K562 (cell line): ENCODE measurements around the gene RDH11. TPM values are rescaled to one million over a fixed set of nuclear protein-coding genes. Genes with fewer than 3 reads are reported as not detected.

Experiments
- ARID1B ChIP-seq: fragments of 450-650 bp; IDR thresholded peaks from 2 replicates; pipeline ENCODE4 v1.6.1; 2016; ENCODE audit warnings: antibody characterized with exemption, mild to moderate bottlenecking, inconsistent platforms
- ARNT ChIP-seq, 2 experiments: fragments of 450-650 bp; IDR thresholded peaks; 2 replicates each; pipeline ENCODE4 v1.6.1; 2016; ENCODE audit warnings: mild to moderate bottlenecking in 1 of 2
- ATF1 ChIP-seq, 2 experiments: fragments of 450-650 bp in 1 of 2; IDR thresholded peaks; 2 replicates each; pipeline ENCODE4 v1.6.1; 2016; ENCODE audit warnings: missing compliant biosample characterization in 1 of 2, missing genetic modification characterization in 1 of 2
- CBFA2T2 ChIP-seq: fragments of 450-650 bp; conservative IDR thresholded peaks from 2 replicates; pipeline ENCODE4 v1.6.1; 2017; ENCODE audit warnings: mild to moderate bottlenecking
- CBFA2T3 ChIP-seq: fragments of 450-650 bp; IDR thresholded peaks from 2 replicates; pipeline ENCODE4 v1.6.1; 2017
- CHAMP1 ChIP-seq: fragments of 450-650 bp; IDR thresholded peaks from 2 replicates; pipeline ENCODE4 v1.6.1; 2016; ENCODE audit warnings: mild to moderate bottlenecking
- CREB3L1 ChIP-seq: fragments of 450-650 bp; IDR thresholded peaks from 2 replicates; pipeline ENCODE4 v1.6.1; 2014; ENCODE audit warnings: low read depth, mild to moderate bottlenecking, moderate library complexity, borderline replicate concordance
- MBD2 ChIP-seq: sonication (generic); IDR thresholded peaks from 2 replicates; pipeline ENCODE4 v1.6.1; 2016; ENCODE audit warnings: low read depth, borderline replicate concordance
- MEIS2 ChIP-seq: fragments of 450-650 bp; IDR thresholded peaks from 2 replicates; pipeline ENCODE4 v1.6.1; 2014; ENCODE audit warnings: mild to moderate bottlenecking; ENCODE audit not compliant: partially characterized antibody
- NCOA4 ChIP-seq: fragments of 450-650 bp; IDR thresholded peaks from 2 replicates; pipeline ENCODE4 v1.6.1; 2018; ENCODE audit warnings: mild to moderate bottlenecking; ENCODE audit not compliant: partially characterized antibody
- SMAD1 ChIP-seq: fragments of 150-350 bp; IDR thresholded peaks from 2 replicates; pipeline ENCODE4 v1.6.1; 2014; ENCODE audit warnings: low read length, low read depth; ENCODE audit not compliant: partially characterized antibody
- SNAPC5 ChIP-seq: fragments of 250-450 bp; sonication (Bioruptor Pico); IDR thresholded peaks from 2 replicates; pipeline ENCODE4 v1.8.0; 2021; ENCODE audit warnings: moderate library complexity, mild to moderate bottlenecking, inconsistent platforms
- SREBF1 ChIP-seq: fragments of 150-350 bp; IDR thresholded peaks from 2 replicates; pipeline ENCODE4 v1.6.1; 2014; ENCODE audit warnings: antibody characterized with exemption, low read depth, low read length, borderline replicate concordance
- TCF3 ChIP-seq: sonication (generic); formaldehyde crosslinking; IDR thresholded peaks from 2 replicates; pipeline ENCODE4 v1.4.0; 2020; ENCODE audit warnings: mild to moderate bottlenecking, missing genetic modification reagents
- TCF7 ChIP-seq: sonication (generic); IDR thresholded peaks from 2 replicates; pipeline ENCODE4 v1.6.1; 2016; ENCODE audit warnings: antibody characterized with exemption, borderline replicate concordance
- TEAD4 ChIP-seq, 2 experiments: sonication (generic) in 1 of 2; formaldehyde crosslinking in 1 of 2; IDR thresholded peaks; 2 replicates each; pipeline versions ENCODE4 v1.6.1 to v1.8.0; 2012 to 2022; ENCODE audit warnings: borderline replicate concordance in 1 of 2, inconsistent platforms in 1 of 2, low read length in 1 of 2, mild to moderate bottlenecking in 1 of 2, missing genetic modification reagents in 1 of 2
- TRIM24 ChIP-seq, 2 experiments: fragments of 450-650 bp; IDR thresholded peaks; 2 replicates each; pipeline ENCODE4 v1.6.1; 2016
- ZBTB17 ChIP-seq: fragments of 450-650 bp; formaldehyde crosslinking; IDR thresholded peaks from 2 replicates; pipeline ENCODE4 v1.4.0; 2020; ENCODE audit warnings: mild to moderate bottlenecking
- ZBTB8A ChIP-seq: fragments of 450-650 bp; IDR thresholded peaks from 2 replicates; pipeline ENCODE4 v1.6.1; 2018; ENCODE audit warnings: mild to moderate bottlenecking, moderate library complexity; ENCODE audit not compliant: partially characterized antibody
- ZNF280A ChIP-seq: fragments of 450-650 bp; IDR thresholded peaks from 2 replicates; pipeline ENCODE4 v1.6.1; 2018; ENCODE audit warnings: mild to moderate bottlenecking, low read depth; ENCODE audit not compliant: partially characterized antibody
- ZNF655 ChIP-seq: fragments of 250-450 bp; sonication (Bioruptor Pico); IDR thresholded peaks from 2 replicates; pipeline ENCODE4 v1.5.0; 2021
- ZNF79 ChIP-seq: fragments of 250-450 bp; sonication (Bioruptor Pico); IDR thresholded peaks from 2 replicates; pipeline ENCODE4 v1.4.0; 2020; ENCODE audit warnings: low read depth, mild to moderate bottlenecking, moderate library complexity
- polyA plus RNA-seq, 8 experiments: library from polyadenylated mRNA; depleted of rRNA in 4 of 8; stranded (reverse) in 5 of 8; unstranded in 3 of 8; fragments of >200 nt; fragmentation: Nextera tagmentation in 2 of 8; fragmentation: Illumina TruSeq in 1 of 8; extraction: Ambion mirVana in 2 of 8; extraction: Trizol in 1 of 8; gene quantifications; 2 replicates each; pipeline versions ENCODE4 v1.2.1 to v1.2.3, GENCODE V29; 2011 to 2014; ENCODE audit warnings: inconsistent platforms in 1 of 8, missing spikeins in 1 of 8
- total RNA-seq, 7 experiments: library from RNA; depleted of rRNA in 6 of 7; stranded (reverse); fragments of >200 nt in 6 of 7; fragmentation: Illumina TruSeq in 2 of 7; extraction: Trizol in 2 of 7; gene quantifications; 2 replicates each; pipeline versions ENCODE4 v1.2.1 to v1.2.3, GENCODE V29; 2011 to 2021; ENCODE audit warnings: low replicate concordance in 1 of 7

Gene RDH11
- total and polyA plus RNA-seq, 9 of the 15 experiments (the other 6 are each of a cell fraction or from before 2014, with no cell fraction given), result 50.6 to 172 (median 70.5) TPM

GRCh38 chr14:67641902-67642749 lies 53.4 kb downstream of the RDH11 start (continued):
- TF ChIP-seq ATF1 (CRISPR knock-in tag; IDR thresholded peaks at IDR 0.05) (no peak), ATF1 (tag; IDR thresholded peaks at IDR 0.05) (peak; percentile 37; the same call in 1 of the 2 replicates), ZNF79 (CRISPR knock-in tag) (no peak), CBFA2T2 (peak; percentile 66), SREBF1 (no peak), ZBTB8A (no peak), SMAD1 (no peak), TRIM24 (IDR thresholded peaks at IDR 0.05) (peak in 1 of 2 experiments; percentile 54; a peak in 2 of 4 replicates), ZNF280A (no peak), CREB3L1 (no peak), TCF3 (CRISPR knock-in tag) (peak; percentile 68), MEIS2 (peak; percentile 78), MBD2 (no peak), NCOA4 (no peak), SNAPC5 (CRISPR knock-in tag) (no peak), CHAMP1 (no peak), ARID1B (peak; percentile 85), ZBTB17 (CRISPR knock-in tag) (no peak), TEAD4 (IDR thresholded peaks at IDR 0.05; ENCODE audit: low read length) (peak; percentile 87), TEAD4 (CRISPR knock-in tag; IDR thresholded peaks at IDR 0.05; ENCODE audit: borderline replicate concordance) (no peak), ZNF655 (CRISPR knock-in tag) (no peak), TCF7 (no peak), CBFA2T3 (peak; percentile 77), ARNT (IDR thresholded peaks at IDR 0.05) (no peak)
